ENCODE measurements around the gene PSENEN.

PSENEN gene

GRCh38 chr19:35745328-35746086, at the start of gene PSENEN, which contains the start of gene U2AF1L4:
TSS of gene PSENEN (plus strand) at chr19:35745651. CDS start at chr19:35745931, 280 bp downstream.
TSS of gene U2AF1L4 (minus strand) at chr19:35745418. CDS start at chr19:35745391, 27 bp downstream.
- peak; percentile 96 for DNase-seq

- no peak for DNase-seq
Observed at GRCh38 chr19:35695895-35696422, 49.5 kb upstream of the PSENEN start.

- DNase-seq = no peak
Observed at GRCh38 chr19:35696835-35697234, 48.6 kb upstream of the PSENEN start.

GRCh38 chr19:35702223-35703012, 43.0 kb upstream of the PSENEN start:
- DNase-seq = peak; percentile 96

- peak; percentile 26 for DNase-seq
Observed at GRCh38 chr19:35703343-35703742, 42.1 kb upstream of the PSENEN start.

GRCh38 chr19:35704218-35704617, 41.2 kb upstream of the PSENEN start, which contains the start of gene ZBTB32:
TSS of gene ZBTB32 (plus strand) at chr19:35704558. CDS start at chr19:35714627, 10,069 bp downstream.
- no peak for DNase-seq

- DNase-seq = no peak
Observed at GRCh38 chr19:35708391-35708790, 37.1 kb upstream of the PSENEN start.

- DNase-seq = no peak
Observed at GRCh38 chr19:35710784-35711723, 34.4 kb upstream of the PSENEN start.

- DNase-seq = no peak
Observed at GRCh38 chr19:35712567-35713505, 32.6 kb upstream of the PSENEN start.

- no peak for DNase-seq
Observed at GRCh38 chr19:35713506-35713850, 32.0 kb upstream of the PSENEN start.

GRCh38 chr19:35713904-35714495, 31.5 kb upstream of the PSENEN start:
- no peak for DNase-seq

- DNase-seq = no peak
Observed at GRCh38 chr19:35714601-35715354, 30.7 kb upstream of the PSENEN start.

GRCh38 chr19:35715355-35715809, 30.1 kb upstream of the PSENEN start:
- no peak for DNase-seq

- DNase-seq = peak; percentile 32
Observed at GRCh38 chr19:35715981-35716800, 29.3 kb upstream of the PSENEN start.

- DNase-seq = peak; percentile 70
Observed at GRCh38 chr19:35716801-35717664, 28.4 kb upstream of the PSENEN start.

GRCh38 chr19:35717665-35718344, 27.6 kb upstream of the PSENEN start, which contains the start of gene KMT2B:
TSS of gene KMT2B (plus strand) at chr19:35718003. CDS start at chr19:35718019, 16 bp downstream.
- DNase-seq = peak; percentile 94

GRCh38 chr19:35718345-35719041, 27.0 kb upstream of the PSENEN start:
- no peak for DNase-seq
